ENCODE measurements around the gene NEK1. TPM values are rescaled to one million over a fixed set of nuclear protein-coding genes. Genes with fewer than 3 reads are reported as not detected.

Gene NEK1
- polyA plus RNA-seq, 1 donor = 11.2 TPM

DNA sequence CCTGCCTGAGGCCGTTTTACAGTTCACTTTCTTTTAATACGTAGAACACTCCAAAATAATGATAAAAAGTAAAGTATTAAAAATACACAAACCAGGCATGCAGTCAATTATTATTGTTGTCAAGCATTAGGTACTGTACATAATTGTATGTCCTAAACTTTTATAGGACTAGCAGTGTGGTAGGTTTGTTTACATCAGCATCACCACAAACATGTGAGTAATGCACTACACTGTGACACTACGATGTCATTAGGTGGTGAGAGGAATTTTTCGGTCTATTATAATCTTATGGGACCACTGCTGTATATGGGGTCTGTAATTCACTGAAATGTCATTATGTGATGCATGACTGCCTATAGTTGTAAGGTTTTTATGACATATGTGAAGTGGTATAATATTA lies 192.1 kb downstream of the NEK1 start:
- H3K27me3 ChIP-seq (ENCODE audit: control insufficient read depth, insufficient read depth, low read length) = no peaks in the 10 kb centered on the region
- no peaks in the 10 kb centered on the region for H3K9me3 ChIP-seq (ENCODE audit: control insufficient read depth, low read depth, low read length)
- no peak overlapping the region for H3K4me3 ChIP-seq (ENCODE audit: low read length)
- no peaks in the 10 kb centered on the region for H3K4me1 ChIP-seq (ENCODE audit: control insufficient read depth, insufficient read depth, low read length)
- whole genome bisulfite sequencing (ENCODE audit: insufficient coverage, low lambda C conversion rate) = no CpG with 5 or more reads among the region's 4 CpGs
- DNase-seq = no peak
- no peak overlapping the region for H3K27ac ChIP-seq (ENCODE audit: low read length)
- peaks cover 4% of the 10 kb centered on the region for H3K36me3 ChIP-seq (ENCODE audit: control insufficient read depth, insufficient read depth, low read length)

DNA sequence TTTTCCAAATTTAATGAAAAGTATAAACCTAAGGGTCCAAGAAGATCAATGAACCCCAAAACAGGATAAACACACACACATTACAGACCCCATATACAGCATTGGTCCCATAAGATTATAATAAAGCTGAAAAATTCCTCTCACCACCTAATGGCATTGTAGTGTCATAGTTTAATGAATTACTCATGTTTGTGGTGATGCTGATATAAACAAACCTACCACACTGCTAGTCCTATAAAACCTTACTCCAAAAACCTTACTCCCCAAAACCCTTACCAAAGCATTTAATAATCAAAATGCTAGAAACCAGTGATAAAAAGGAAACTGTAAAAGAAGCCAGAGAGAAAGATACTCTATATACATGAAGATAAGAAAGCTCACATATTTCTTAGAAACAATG lies 193.5 kb downstream of the NEK1 start:
- DNase-seq = no peak
- Histone ChIP-seq H3K36me3 (ENCODE audit: control insufficient read depth, insufficient read depth, low read length) (no peaks in the 10 kb centered on the region), H3K9me3 (ENCODE audit: control insufficient read depth, low read depth, low read length) (no peaks in the 10 kb centered on the region), H3K4me3 (ENCODE audit: low read length) (no peak overlapping the region), H3K4me1 (ENCODE audit: control insufficient read depth, insufficient read depth, low read length) (no peaks in the 10 kb centered on the region), H3K27ac (ENCODE audit: low read length) (no peak overlapping the region), H3K27me3 (ENCODE audit: control insufficient read depth, insufficient read depth, low read length) (no peaks in the 10 kb centered on the region)

DNA sequence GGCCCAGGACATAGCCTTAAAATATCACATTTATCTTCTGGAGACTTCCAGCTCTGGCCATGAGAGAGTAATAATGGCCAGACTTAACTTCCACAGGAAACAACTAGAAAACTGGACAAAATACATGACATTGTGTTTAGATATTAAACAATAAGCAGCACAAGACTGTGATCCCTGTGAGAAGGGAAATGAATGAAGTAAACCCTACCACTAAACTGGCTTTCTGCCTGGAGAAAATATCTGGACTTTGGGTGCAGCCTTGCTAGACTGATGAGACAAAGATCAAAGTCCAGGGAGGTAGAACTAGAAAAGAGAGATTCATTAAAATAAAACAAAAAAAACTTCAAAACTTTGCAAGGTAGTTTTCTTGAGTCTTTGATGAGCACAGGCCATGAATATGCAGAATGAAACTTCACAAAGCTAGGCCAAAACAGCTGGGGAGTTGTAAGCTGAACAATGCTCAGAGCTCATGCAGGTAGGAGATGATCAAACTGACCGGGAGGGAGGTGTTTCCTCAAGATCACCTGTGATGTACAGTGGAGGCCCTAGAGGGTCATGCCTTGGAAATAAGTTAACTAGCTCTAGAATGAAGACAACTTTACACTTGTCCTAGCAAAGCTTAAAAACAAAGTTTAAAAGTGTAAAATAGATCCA lies 194.6 kb downstream of the NEK1 start:
- H3K4me1 ChIP-seq (ENCODE audit: control insufficient read depth, insufficient read depth, low read length) = no peaks in the 10 kb centered on the region
- no peak for DNase-seq
- no peaks in the 10 kb centered on the region for H3K9me3 ChIP-seq (ENCODE audit: control insufficient read depth, low read depth, low read length)
- WGBS (ENCODE audit: insufficient coverage, low lambda C conversion rate) = no CpG with 5 or more reads among the region's 1 CpG
- H3K27ac ChIP-seq (ENCODE audit: low read length) = no peak overlapping the region
- no peak overlapping the region for H3K4me3 ChIP-seq (ENCODE audit: low read length)
- H3K36me3 ChIP-seq (ENCODE audit: control insufficient read depth, insufficient read depth, low read length) = no peaks in the 10 kb centered on the region
- no peaks in the 10 kb centered on the region for H3K27me3 ChIP-seq (ENCODE audit: control insufficient read depth, insufficient read depth, low read length)

DNA sequence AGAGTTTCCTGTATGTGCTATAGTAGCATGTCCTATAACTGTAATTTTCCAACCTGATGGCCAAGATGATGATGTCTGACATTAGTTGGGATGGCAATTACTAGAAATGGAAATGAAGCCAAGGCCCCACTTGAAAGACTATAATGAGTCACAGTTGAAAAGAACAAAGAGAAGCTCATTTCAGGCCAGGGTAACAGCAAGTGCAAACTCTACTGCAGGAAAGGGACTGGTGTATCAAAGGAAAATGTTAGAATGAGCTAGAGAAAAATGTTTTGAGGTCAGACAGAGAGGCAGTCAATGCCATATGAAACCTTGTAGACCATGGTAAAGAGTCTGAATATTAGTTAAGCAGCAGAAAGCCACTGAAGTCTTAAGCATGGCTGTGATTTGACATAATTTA lies 195.4 kb downstream of the NEK1 start:
- Histone ChIP-seq H3K27me3 (ENCODE audit: control insufficient read depth, insufficient read depth, low read length) (no peaks in the 10 kb centered on the region), H3K9me3 (ENCODE audit: control insufficient read depth, low read depth, low read length) (no peaks in the 10 kb centered on the region), H3K4me1 (ENCODE audit: control insufficient read depth, insufficient read depth, low read length) (no peaks in the 10 kb centered on the region), H3K36me3 (ENCODE audit: control insufficient read depth, insufficient read depth, low read length) (no peaks in the 10 kb centered on the region), H3K4me3 (ENCODE audit: low read length) (no peak overlapping the region), H3K27ac (ENCODE audit: low read length) (no peak overlapping the region)
- no peak for DNase-seq

DNA sequence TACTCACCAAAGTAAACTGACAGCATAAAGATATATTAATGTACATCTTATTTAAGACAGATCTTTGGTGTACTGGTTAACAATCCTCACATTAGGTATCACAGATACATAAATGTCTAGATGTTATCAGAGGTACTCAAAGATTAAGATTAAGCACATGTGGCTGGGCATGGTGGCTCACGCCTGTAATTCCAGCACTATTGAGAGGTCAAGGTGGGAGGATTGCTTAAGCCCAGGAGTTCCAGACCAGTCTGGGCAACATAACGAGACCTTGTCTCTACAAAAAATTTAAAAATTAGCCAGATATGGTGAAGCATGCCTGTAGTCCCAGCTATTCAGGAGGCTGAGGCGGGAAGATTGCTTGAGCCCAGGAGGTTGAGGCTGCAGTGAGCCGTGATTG lies 195.9 kb downstream of the NEK1 start:
- DNase-seq = no peak
- no peaks in the 10 kb centered on the region for H3K4me1 ChIP-seq (ENCODE audit: control insufficient read depth, insufficient read depth, low read length)
- no peak overlapping the region for H3K4me3 ChIP-seq (ENCODE audit: low read length)
- no peaks in the 10 kb centered on the region for H3K27me3 ChIP-seq (ENCODE audit: control insufficient read depth, insufficient read depth, low read length)
- no peaks in the 10 kb centered on the region for H3K36me3 ChIP-seq (ENCODE audit: control insufficient read depth, insufficient read depth, low read length)
- no peaks in the 10 kb centered on the region for H3K9me3 ChIP-seq (ENCODE audit: control insufficient read depth, low read depth, low read length)
- 100% methylated on average over 1 of the region's 4 CpGs for WGBS (ENCODE audit: insufficient coverage, low lambda C conversion rate)
- H3K27ac ChIP-seq (ENCODE audit: low read length) = no peak overlapping the region

GRCh38 chr4:169414913-169415312 lies 197.5 kb downstream of the NEK1 start:
- Histone ChIP-seq H3K27ac (ENCODE audit: low read length) (no peak overlapping the region), H3K9me3 (ENCODE audit: control insufficient read depth, low read depth, low read length) (no peaks in the 10 kb centered on the region), H3K27me3 (ENCODE audit: control insufficient read depth, insufficient read depth, low read length) (no peaks in the 10 kb centered on the region), H3K4me1 (ENCODE audit: control insufficient read depth, insufficient read depth, low read length) (no peaks in the 10 kb centered on the region), H3K4me3 (ENCODE audit: low read length) (no peak overlapping the region), H3K36me3 (ENCODE audit: control insufficient read depth, insufficient read depth, low read length) (no peaks in the 10 kb centered on the region)
- DNase-seq = no peak
- WGBS (ENCODE audit: insufficient coverage, low lambda C conversion rate) = 100% methylated on average over 1 of the region's 1 CpG

DNA sequence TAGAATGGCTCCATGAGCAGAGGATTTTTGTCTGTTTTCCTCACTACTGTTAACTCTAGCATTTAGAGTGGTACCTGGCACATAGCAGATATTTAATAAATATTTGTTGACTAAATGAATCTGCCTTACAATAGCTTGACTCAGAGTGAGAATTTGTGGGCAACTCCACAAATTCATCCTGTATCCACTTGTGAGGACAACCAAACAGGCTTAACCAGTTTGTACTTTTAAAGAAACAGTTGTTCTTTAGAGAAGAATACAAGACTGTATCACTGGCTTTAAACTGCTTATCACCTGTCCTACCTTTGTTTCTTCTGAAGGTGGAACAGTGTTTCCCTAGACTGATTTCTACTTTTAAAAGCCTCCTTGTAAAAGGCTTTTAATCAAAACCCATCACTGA lies 200.3 kb downstream of the NEK1 start:
- Histone ChIP-seq H3K36me3 (ENCODE audit: control insufficient read depth, insufficient read depth, low read length) (no peaks in the 10 kb centered on the region), H3K4me3 (ENCODE audit: low read length) (no peak overlapping the region), H3K4me1 (ENCODE audit: control insufficient read depth, insufficient read depth, low read length) (no peaks in the 10 kb centered on the region), H3K9me3 (ENCODE audit: control insufficient read depth, low read depth, low read length) (no peaks in the 10 kb centered on the region), H3K27me3 (ENCODE audit: control insufficient read depth, insufficient read depth, low read length) (no peaks in the 10 kb centered on the region), H3K27ac (ENCODE audit: low read length) (no peak overlapping the region)
- peak in 1 of 2 donors; percentile 19 for DNase-seq

- Histone ChIP-seq H3K36me3 (ENCODE audit: control insufficient read depth, insufficient read depth, low read length) (no peaks in the 10 kb centered on the region), H3K27ac (ENCODE audit: low read length) (no peak overlapping the region), H3K4me1 (ENCODE audit: control insufficient read depth, insufficient read depth, low read length) (no peaks in the 10 kb centered on the region), H3K27me3 (ENCODE audit: control insufficient read depth, insufficient read depth, low read length) (no peaks in the 10 kb centered on the region), H3K4me3 (ENCODE audit: low read length) (no peak overlapping the region), H3K9me3 (ENCODE audit: control insufficient read depth, low read depth, low read length) (no peaks in the 10 kb centered on the region)
- peak; percentile 5 to 29 for DNase-seq
- 60% methylated on average over 1 of the region's 12 CpGs for WGBS (ENCODE audit: insufficient coverage, low lambda C conversion rate)
Measured at GRCh38 chr4:169410839-169411770, 201.3 kb downstream of the NEK1 start.

DNA sequence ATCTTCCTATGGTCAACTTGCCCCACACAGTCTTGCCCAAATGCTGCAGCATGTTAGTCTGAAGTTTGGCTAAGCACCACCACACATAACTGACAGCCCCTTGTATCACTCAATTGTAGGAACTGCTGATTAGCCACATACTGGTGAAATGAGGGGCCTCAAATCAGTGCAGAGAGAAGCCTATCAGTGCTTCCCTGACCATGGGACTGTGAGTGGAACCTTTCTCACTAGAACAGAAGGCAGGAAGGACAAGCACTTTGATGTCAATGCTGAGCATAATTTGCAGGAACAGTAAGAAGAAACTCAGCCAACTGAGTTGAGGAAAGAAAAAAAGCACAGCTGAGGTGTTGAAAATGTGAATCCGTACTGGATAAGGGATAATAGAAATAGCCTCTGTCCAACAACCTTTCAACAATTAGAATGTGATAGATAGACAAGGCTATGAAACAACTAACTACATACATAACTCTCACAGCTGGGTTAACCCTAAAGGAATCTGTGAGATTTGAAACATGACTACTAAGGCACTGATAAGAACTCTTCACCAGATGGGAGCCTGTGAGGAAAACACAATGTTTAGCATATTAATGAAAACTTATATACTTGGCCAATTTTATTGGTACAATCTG lies 205.1 kb downstream of the NEK1 start:
- no CpG with 5 or more reads among the region's 1 CpG for WGBS (ENCODE audit: insufficient coverage, low lambda C conversion rate)
- H3K4me1 ChIP-seq (ENCODE audit: control insufficient read depth, insufficient read depth, low read length) = no peaks in the 10 kb centered on the region
- H3K4me3 ChIP-seq (ENCODE audit: low read length) = no peak overlapping the region
- no peaks in the 10 kb centered on the region for H3K27me3 ChIP-seq (ENCODE audit: control insufficient read depth, insufficient read depth, low read length)
- no peak for DNase-seq
- no peaks in the 10 kb centered on the region for H3K9me3 ChIP-seq (ENCODE audit: control insufficient read depth, low read depth, low read length)
- H3K36me3 ChIP-seq (ENCODE audit: control insufficient read depth, insufficient read depth, low read length) = no peaks in the 10 kb centered on the region
- H3K27ac ChIP-seq (ENCODE audit: low read length) = no peak overlapping the region

- Histone ChIP-seq H3K4me3 (ENCODE audit: low read length) (no peak overlapping the region), H3K4me1 (ENCODE audit: control insufficient read depth, insufficient read depth, low read length) (no peaks in the 10 kb centered on the region), H3K36me3 (ENCODE audit: control insufficient read depth, insufficient read depth, low read length) (peaks cover 3% of the 10 kb centered on the region), H3K27me3 (ENCODE audit: control insufficient read depth, insufficient read depth, low read length) (no peaks in the 10 kb centered on the region), H3K27ac (ENCODE audit: low read length) (no peak overlapping the region), H3K9me3 (ENCODE audit: control insufficient read depth, low read depth, low read length) (no peaks in the 10 kb centered on the region)
- WGBS (ENCODE audit: insufficient coverage, low lambda C conversion rate) = 80% methylated on average over 1 of the region's 1 CpG
- DNase-seq = no peak
Measured at GRCh38 chr4:169404960-169405359, 207.4 kb downstream of the NEK1 start.
